ENCODE measurements around the gene SLC26A6.

- TF ChIP-seq EGR1 (IDR thresholded peaks at IDR 0.05; ENCODE audit: low read depth) (no peak), POLR2AphosphoS5 (IDR thresholded peaks at IDR 0.05; ENCODE audit: low read depth, low read length) (no peak), SP1 (IDR thresholded peaks at IDR 0.05; ENCODE audit: low read depth) (no peak), MAX (IDR thresholded peaks at IDR 0.05) (no peak), CTCF (IDR thresholded peaks at IDR 0.05 in 2 of 3, conservative IDR thresholded peaks at IDR 0.05 in 1 of 3; ENCODE audit: borderline replicate concordance in 1 of 3, insufficient read depth in 1 of 3, low read depth in 2 of 3, low read length in 2 of 3) (no peak), EZH2phosphoT487 (IDR thresholded peaks at IDR 0.05; ENCODE audit: borderline replicate concordance) (no peak), EZH2 (IDR thresholded peaks at IDR 0.05) (no peak), TCF7L2 (IDR thresholded peaks at IDR 0.05; ENCODE audit: borderline replicate concordance, extremely low read depth, insufficient read depth, insufficient read length) (no peak), RAD21 (IDR thresholded peaks at IDR 0.05; ENCODE audit: low read depth) (no peak), YY1 (IDR thresholded peaks at IDR 0.05; ENCODE audit: extremely low read depth, insufficient replicate concordance, low read depth, low read length) (no peak), ZFX (IDR thresholded peaks at IDR 0.05) (no peak)
These were observed 1.5 kb downstream of the SLC26A6 start for GRCh38 chr3:48633743-48634142.
